Stimulated activated CD8-positive, alpha-beta memory T cell treated with anti-CD3 and anti-CD28 coated beads, Interleukin-15, amount 100 ng/mL, for 4 hours (primary cell): ENCODE measurements around the gene LGALS3.

Source experiments
- DNase-seq, 2 donors: peaks; one replicate each; pipeline ENCODE4 v3.0.0-alpha.2; 2020; ENCODE audit warnings: low read depth in 2 of 2

The LGALS3 gene

GRCh38 chr14:55131370-55132137 is 2.5 kb downstream of the LGALS3 start:
- no peak for DNase-seq

- DNase-seq: no peak
Measured at GRCh38 chr14:55133416-55133815, 4.4 kb downstream of the LGALS3 start.

- no peak for DNase-seq
Measured at GRCh38 chr14:55136241-55136640, 7.2 kb downstream of the LGALS3 start.

DNA sequence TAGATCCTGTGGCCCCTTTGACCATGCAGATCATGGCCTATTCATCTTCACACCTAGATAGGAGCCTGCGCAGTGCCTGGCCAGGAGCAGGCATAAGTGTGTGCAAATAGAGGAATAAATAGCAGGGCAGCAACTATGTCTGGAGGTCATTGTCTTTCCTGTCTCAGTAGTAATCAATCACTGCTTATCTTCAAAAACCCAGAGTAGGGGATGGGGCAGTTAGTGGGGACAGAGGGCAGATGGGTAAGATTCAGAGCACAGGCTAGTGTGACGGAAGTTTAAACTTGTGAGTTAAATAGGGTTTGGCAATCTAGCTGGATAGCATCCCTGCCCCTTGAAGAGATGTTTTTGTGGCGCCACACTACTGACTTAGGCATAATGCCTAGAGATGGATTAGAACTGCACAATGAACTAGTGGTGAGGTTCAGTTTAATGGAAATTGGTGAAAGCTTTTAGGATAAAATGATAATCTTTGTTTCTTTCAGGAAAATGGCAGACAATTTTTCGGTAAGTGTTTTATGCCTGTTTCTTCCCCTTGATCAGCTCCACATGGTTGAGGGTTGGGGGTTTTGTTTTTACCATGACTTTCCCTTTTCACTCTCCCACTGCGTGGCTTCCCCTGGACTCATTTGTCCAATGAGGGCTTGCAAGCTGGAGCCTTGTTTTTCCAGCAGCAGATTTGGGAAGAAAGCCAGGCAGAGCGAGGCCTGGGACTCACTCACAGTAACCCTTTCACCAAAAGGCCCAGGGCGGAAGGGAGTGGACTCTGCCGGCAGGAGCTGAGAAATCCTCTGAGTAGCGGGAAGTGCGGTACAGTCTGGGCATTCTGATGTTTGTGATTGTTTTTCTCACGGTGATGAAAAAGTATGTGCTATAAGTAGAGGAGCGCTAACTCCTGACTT is 8.1 kb downstream of the LGALS3 start:
- no peak for DNase-seq

- no peak for DNase-seq
Measured at GRCh38 chr14:55138091-55138490, 9.0 kb downstream of the LGALS3 start.

DNA sequence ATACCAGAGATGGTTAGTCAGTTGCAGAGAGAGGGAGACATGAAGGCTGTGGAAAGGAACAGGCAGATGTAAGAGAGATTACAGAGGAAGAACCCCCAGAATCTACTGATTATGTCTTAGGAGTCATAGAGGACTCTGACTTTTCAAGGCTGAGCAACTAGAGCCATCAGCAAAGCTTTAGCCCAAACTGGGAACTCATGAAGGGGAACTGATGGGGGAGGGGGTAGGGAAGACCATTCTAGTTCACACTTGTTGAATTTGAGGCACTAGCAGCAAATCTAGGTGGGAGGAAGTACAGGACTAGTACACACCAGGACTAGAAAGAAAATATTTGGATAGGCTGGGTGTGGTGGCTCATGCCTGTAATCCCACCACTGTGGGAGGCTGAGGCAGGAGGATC is 10.1 kb downstream of the LGALS3 start:
- no peak for DNase-seq

- DNase-seq: no peak
Measured at GRCh38 chr14:55139696-55140509, 10.9 kb downstream of the LGALS3 start.

- DNase-seq: no peak
Measured at GRCh38 chr14:55141825-55142224, 12.8 kb downstream of the LGALS3 start.

- DNase-seq: no peak
Measured at GRCh38 chr14:55142466-55142865, 13.4 kb downstream of the LGALS3 start.

DNA sequence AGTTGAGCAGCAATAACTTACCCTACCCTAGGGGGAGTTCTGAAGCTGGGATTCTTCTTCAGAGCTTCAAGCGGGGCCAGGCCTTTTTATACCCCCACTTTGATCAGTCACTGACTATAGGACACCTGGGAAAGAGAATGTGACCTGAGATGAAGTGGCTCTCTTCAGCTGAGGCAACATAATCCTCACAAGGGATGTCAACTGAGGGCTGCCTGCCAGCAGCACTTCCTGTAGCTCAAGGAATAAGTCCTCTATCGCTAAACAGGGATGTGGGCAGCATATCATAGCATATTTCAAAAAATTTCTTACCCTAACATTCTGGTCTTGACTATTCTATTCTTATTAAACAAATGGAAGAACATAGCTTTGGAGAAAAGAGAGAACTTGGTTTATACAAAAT is 17.4 kb downstream of the LGALS3 start:
- DNase-seq: no peak

DNA sequence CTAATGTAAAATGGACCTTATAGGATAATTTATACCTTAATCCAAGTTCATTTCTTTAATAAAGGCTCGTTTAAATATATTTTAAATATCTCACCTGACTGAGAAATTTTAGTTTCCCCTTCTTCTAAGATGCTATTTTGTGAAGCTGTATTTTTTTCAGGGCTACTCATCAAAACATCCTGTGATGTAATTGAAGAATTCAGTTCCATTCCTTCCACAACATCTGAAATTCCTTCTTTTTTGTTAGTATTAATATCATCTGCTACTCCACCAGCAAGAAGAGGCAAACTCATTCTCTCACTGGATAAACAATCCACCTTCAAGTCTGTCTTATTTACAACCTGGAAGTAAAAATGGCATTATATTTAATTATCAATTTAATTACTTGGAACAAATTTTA is 22.5 kb downstream of the LGALS3 start:
- DNase-seq: no peak

DNA sequence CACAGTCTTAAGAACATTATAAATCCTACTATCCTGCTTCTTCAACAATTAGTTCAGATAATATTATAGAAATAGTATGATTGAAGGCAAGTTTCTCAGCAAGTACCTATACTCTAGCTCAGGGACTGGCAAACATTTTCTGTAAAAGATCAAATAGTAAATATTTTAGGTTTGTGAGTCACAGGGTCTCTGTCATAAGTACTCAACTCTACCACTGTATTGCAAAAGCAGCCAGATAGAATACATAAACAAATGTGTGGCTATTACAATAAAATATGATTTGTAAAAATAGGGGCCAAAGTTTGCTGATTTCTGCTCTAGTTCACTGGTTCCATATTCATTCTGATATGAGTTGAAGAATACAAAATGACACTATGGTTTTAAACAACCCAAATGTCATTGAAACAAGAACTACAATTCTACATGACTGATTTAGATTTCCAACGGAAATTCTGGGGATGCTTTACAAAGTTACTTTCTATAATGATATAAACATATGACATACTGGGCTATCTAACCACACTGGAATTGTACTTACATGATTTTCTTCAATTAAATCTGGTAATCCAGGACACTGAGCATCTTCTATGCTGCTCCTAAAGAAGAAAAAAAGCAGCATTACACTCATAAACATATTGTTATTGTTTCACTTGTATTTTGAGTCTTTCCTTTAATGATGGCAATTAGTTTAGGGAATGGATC is 23.2 kb downstream of the LGALS3 start:
- DNase-seq: no peak

DNA sequence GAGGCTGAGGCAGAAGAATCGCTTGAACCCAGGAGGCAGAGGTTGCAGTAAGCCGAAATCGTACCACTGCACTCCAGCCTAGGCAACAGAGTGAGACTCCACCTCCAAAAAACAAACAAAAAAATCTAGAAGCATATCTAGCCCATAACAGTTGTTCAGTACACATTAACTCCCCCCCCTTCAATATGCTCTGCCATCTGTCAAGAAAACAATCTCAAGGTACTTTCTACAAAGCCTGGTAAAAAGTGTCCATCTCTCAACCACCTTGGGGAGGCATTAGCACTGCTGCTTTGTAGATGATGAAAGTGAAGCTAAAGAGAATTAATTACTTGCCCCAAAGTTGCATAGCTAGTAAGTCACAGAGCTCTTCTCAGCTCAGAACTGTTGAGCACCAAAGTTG is 24.9 kb downstream of the LGALS3 start:
- no peak for DNase-seq

- DNase-seq: no peak
Measured at GRCh38 chr14:55157080-55157479, 28.0 kb downstream of the LGALS3 start.

DNA sequence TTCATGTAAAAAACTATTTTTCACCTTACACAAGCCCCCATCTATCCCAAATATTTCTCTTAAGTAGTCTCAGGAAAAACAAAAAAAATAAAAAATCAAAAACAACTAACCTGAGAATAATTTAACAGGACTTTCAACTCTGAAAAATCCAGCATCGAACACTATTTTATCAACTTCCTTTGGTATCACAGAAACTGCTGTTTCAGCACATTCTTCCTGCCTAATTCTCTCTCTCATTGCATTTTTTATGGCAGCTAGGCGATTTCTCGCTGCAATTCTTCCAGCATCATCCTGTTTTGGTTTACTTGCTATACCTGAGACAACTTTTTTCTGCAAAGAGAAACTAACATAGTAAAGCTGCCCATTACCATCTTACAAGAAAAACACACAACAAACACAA is 29.4 kb downstream of the LGALS3 start:
- no peak for DNase-seq

DNA sequence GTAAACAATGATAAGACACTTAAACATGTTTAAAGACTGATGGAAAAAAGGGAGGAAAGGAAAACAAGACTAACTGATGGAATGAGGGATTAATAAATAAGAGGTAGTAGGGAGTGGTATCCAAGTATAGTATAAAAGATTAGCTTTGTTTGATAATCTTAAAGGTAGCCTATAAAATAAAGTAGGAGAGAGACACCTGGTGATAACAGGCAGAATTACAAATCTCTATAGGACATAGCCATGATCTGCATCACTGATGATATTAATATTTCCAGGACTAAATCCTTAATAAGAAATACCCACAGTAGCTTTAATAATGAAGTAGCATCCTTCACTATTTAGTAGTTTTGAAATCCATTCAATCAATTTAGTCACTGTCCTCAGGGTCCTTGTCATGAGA is 31.9 kb downstream of the LGALS3 start:
- no peak for DNase-seq

DNA sequence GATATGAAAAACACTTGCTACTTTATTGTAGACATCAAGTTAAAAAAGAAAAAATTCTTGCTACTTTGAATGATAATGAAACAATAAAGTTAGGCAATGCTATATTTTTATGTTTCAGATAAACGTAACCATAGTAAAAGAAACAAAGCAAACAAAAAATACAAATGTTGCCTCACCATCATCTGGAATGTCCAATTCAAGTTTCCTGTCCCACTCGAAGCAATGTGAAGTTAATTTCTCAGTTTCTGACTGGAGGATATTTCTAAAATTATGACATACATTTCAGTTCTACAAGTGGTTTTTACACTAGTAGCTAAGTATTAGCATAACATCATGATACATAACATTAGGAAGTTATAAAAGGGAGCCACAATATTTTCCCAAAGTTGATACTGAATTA is 41.5 kb downstream of the LGALS3 start:
- DNase-seq: no peak

DNA sequence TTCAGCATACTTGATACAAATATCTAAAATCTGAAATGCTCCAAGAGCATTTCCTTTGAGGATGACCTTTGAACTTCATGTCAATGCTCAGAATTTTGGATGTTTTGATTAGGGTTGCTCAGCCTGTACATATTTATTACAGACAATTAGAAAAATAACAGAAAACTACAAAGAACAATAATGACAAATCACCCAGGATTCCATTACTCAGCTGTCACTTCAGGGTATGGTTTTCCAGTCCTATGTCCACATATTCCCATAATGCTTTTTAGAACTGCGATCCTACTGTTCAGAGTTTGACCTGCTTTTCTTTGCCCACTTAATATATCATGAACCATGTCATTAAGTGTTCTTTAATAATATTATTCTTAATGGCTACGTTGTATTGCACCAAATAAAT is 51.0 kb downstream of the LGALS3 start:
- no peak for DNase-seq

DNA sequence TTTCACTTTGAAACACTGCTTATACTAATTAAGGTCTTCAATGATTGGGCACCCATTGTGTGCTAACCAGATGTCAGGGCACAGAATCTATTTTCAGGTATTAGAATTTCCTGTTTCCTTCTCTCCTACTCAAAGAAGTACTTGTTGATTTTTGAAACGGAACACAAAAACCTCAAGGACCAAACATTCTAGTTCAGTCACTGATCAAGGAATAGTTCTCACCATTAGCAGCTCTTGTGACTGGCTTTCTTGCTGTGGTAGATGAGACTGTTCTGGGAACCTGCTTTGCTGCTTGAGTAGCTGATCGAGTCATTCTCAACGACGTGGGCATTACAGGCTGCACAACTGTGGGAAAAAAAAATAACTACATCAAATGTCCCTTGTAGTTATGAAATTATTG is 51.4 kb downstream of the LGALS3 start:
- DNase-seq: no peak

DNA sequence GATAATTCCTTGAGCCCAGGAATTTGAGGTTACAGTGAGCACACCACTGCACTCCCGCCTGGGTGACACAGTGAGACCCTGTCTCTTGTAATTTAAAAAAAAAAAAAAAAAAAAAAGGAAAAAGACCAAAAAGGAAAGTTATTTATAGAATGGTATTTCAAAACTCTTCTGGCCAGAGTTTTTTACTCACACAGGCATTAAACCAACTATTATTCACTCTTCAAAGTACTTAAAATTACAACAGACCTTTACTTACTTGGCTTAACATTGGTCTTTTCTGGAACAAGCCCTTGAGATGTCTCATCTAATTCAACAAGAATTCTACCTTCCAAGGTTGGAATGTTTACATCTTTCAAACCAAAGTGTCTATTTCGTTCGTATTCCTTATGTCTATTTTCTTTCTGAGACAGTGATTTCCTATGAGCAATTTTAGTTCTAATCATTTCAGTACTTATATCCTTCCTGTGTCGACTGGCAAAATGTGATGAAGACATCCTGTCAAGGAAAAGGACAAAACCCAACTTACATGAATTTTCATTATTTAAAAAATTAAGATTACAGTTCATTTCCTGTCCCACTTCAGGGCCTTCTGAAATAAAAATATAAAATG is 59.7 kb downstream of the LGALS3 start:
- DNase-seq: no peak

GRCh38 chr14:55190906-55191202 is 61.8 kb downstream of the LGALS3 start:
- DNase-seq: no peak
